ENCODE data around the gene PPARGC1A.

Gene PPARGC1A

DNA sequence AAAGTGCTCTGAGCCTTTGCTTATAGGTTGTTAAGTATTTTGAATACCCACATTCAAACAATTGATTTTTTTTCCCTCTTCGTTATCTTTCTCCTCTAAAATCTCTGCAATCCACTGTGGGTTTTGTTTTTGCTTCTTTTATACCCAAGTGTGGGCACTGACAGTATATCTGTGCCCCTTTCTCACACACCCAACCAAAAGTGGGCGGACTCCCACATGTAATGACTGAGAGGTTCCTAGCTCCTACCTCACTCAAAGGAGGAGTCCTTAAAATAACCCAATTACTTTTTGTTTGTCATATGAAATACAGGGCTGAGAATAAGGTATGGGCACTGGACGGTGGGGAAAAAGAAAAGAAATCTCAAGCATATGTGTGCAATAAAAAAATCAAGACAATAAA lies 51.7 kb downstream of the PPARGC1A start:
- no peak for DNase-seq (ENCODE audit: low read depth in 2 of 2)

DNA sequence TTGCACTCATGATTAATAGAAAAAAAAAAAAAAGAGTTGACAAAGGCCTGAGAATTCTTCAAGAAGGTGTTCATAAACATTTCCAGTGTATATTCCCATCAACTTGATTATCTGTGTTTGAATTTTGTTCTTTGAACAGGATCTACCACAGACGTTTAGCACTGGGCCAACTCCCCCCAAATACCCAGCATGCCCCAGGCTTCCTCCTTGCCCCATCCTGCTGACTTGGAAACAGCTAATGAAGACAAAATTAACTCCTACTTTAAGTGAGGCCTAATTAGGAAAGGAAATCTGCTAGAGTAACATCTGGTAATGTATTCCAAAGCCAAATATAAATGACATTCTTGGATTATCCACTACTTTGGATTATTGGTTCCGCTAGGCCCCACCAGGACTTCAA lies 52.5 kb downstream of the PPARGC1A start:
- no peak for DNase-seq (ENCODE audit: low read depth in 2 of 2)

DNA sequence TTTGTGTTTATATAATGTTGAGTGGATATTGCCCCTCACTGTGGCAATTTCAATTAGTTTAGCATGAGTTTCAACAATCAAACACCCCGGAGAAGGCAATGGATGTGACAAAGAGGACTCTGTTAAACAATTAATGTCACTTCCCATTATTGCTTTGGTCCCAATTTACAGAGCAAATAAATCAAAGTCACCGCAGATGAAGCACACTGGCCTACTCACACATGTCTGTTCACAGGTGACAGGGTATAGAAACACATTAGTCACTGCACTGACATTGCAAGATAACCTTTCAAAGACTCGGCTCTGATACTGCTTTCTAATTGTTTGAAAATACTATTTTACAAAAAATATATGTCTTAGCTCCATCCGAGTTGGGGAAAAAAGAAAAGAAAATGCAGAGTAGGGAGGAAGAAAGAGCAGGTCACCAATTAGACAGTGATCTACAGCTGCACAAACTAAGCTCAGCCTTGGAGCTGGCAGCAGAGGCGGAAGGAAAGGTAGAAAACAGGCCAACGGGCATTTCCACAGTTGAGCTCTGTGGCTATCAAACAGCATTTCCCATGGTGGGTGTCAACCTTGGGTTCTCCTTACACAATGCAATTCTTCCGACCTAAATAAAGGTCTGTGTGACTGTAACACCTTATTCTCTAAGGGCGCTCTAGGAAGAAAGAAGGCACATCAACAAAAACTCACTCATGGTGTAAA lies 53.9 kb downstream of the PPARGC1A start:
- no peak for DNase-seq (ENCODE audit: low read depth in 2 of 2)

DNA sequence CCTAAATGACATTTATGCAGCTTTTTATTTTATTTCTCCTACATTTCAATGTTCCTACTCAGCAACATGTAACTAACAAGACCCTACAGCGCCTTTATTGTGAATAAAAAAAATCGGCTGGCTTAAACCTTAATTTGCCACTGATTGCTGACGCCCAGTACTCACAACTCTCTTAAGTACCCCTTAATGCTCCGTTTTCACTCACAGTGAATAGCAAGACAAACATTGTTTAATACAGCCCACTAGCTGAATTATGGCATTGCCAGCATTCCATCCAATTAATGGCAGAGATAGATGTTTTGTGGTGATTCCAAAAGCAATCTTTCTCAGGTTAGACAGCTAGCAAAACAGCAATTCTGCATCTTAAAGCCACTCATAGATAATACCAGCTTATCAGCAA lies 61.1 kb downstream of the PPARGC1A start:
- DNase-seq (ENCODE audit: low read depth in 2 of 2), result no peak

DNA sequence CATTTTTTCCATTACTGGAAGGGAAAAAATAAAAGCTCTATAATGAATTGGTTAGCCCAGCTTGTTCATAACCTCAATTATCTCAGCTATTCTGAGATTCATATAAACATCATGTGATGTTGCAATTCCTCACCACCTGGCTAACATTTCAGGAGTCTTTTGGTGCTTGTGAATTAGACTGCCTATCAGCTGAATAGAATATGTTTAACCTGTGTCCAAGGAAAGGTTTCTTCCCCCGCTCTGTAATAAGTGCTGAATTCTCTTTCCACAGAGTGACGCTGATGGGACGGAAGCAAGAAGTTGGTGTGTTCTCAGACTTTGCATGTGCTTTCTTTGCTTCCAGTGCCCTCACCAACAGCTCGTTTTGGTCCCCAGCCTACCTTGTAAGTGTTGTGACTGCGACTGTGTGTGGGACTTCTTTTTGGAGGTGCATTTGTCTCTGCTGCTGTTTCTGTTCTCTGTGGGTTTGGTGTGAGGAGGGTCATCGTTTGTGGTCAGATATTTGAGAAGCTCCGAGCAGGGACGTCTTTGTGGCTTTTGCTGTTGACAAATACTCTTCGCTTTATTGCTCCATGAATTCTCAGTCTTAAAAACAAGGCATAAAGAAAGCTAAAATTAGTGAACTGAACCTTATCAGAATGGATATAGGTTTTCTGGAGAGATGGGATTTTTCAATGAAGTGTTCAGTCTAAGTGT lies 61.7 kb downstream of the PPARGC1A start:
- DNase-seq (ENCODE audit: low read depth in 2 of 2), result no peak

DNA sequence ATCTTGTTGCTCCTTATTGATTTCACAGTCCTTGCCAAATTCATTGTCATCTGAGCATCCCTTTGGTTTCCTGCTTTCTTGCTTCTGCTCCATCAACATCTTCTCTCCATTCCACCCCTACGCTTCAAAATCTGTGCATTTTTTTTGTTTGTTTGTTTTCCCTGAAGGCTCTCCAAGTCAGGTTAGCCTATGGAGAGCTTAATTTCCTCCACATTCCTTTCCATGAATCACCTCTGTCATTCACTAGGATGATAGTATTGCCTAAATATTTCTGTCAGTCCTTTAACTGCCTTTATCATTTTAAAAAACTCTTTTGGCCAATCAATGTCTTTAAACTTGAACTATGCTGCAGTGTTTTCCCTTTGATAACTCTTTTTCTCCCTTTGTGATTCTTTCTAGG lies 67.7 kb downstream of the PPARGC1A start:
- no peak for DNase-seq (ENCODE audit: low read depth in 2 of 2)

DNA sequence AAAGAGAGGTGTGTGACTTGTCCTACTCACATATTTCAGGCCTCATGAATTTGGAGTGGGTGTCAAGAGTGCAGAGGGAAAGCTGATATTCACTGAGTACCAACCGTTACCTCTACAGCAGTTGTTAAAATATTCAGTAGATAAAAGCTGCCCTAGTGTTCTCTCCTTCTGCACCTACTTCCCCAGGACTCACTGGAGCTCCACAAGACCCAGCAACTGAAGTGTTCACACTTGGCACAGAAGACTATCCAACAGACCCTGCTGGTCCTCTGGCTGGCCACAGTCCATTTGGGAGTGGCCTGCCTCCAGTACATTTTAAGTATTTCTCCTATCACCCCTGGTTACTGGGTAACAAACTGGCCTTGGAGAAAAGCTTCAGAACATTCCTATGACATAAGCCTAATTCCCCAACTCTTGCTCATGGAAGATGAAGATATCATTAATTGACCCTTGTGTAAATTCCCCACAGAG lies 70.8 kb downstream of the PPARGC1A start:
- DNase-seq (ENCODE audit: low read depth in 2 of 2), result no peak

DNA sequence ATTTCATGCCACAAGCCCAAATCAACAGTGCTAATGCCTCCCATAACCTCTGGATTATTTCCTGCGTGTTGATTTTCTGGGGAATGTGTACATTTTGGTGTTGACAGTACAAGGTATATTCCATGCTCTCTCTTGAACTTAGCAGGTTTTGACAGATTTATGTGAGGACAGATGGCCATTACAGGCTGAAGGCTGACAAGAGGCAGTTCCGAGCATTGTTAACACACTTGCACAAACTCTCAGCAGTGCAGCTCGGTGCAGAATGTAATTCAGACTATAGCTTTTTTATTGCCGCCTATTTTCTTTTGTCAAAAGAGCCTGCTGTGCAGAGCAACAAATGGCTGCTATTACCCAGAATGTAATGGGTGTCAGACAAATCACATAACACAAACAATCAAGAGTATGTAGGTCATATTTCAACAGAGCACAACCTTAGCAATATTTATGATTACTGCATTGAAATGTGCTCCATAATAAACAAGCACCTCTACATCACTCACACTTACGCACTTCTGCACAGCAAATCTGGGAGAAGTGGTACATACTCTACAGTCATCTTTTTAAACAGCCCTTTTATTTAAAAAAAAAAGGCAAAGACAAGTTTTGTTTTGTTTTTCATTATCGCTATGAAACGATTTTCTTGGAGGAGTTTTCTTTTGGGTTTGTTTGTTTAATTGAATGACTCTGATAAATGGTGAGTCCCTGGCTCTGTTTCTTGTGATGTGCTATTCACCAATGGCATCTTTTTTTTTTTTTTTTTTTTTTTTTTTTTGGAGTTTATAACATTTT lies 71.6 kb downstream of the PPARGC1A start:
- no peak for DNase-seq (ENCODE audit: low read depth in 2 of 2)

DNA sequence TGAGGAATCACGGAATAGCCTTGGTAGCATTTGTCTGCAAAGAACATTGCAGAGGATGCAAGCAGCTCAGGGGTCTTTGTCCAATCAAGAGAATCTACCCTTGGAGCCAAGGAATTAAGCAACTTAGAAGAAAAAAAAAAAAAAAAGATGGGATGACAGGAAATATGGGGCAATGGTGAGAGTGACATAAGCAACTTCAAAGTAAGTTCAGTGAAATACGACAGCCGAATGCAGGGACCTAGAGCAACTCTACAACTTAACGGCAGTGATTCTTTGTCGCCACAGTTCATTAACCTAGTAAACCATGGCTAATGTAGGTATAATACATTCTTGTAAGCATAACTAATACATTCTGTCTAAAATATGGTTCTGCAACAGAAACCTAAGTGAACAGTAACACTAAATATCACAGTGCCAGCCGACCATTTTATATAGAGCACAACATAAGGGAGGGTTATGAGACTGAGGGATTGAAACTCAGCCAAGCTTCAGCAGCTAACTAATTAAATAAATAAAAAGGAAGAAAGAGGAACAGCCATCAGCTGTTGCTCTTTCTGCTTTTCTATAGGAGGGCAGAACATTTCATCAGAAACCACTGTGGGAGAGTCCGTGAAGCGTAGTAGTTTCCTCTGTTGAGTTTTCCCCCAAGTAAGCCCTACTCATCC lies 74.7 kb downstream of the PPARGC1A start:
- DNase-seq (ENCODE audit: low read depth in 2 of 2), result no peak

DNA sequence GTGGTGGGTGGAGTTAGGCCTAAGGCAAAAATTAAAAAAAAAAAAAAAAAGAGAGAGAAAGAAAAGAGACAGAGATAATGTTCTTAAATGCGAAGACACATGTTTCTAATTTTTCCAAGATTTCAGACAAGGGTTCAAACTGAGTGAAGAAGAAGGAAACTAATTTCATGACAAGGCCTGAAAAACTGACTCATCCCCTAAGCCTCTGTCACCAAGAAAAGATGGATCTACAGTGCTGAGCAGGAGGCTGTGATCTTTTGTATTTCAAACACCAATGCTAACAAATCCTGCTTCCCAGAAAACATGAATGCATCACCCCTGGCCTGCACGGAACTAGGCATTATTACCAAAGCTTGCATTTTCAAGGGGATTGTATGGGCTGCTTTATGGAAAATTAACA lies 75.3 kb downstream of the PPARGC1A start:
- no peak for DNase-seq (ENCODE audit: low read depth in 2 of 2)

DNA sequence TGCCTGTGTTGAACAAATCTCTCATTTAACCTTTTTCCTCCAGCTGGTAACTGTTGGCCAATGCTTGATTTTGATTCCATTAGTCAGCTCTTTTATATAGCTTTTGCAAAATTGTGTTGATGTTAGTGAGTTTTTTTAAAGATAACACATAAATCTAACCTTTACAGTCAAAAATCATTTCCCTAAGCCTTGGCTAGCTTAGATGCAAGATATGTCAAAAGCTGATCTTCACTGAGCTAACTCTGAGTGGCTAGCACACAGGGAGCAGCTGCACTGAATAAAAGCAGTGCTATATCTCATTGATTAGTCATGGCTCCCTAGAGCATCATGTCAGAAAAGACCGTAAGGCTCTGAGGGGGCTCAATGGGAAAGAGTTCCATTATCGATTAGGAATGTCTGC lies 78.7 kb downstream of the PPARGC1A start:
- no peak for DNase-seq (ENCODE audit: low read depth in 2 of 2)

DNA sequence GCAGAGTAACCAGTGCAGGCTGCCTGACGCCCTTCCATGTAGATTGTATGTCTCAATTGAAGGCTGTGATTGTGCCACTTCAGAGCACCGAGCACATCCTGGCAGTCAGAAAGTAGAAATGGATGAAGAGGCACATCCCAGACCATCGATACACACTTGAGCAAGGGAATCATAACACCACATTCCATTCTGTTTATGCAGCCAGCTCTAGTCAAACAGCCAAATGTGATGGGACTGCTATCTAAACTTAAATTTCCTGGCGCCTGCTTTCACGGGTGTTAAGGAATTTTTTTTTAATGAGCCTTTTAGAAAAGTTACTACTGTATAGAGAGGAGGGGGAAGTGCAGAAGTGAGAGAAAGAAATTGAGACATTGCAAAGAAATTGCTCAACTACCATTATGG lies 84.4 kb downstream of the PPARGC1A start:
- DNase-seq (ENCODE audit: low read depth in 2 of 2), result no peak

DNA sequence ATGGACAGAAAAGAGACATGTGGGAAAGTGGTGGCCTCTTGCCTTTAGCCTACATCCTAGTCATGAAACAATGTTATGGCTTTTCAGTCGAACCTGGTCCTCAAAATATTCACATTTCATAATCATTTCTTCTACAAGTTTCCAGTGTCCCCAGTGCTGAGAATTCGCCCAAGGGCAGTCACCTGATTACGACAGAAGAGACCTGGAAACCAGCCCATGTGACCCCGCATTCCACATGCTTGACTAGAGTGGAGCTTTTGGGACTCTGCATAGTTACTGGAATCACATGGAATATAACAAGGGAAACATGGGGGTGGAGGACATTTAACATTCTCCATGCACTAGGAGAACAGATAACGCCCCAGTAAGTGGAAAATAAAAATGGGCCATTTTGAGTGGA lies 100.1 kb downstream of the PPARGC1A start:
- no peak for DNase-seq (ENCODE audit: low read depth in 2 of 2)

DNA sequence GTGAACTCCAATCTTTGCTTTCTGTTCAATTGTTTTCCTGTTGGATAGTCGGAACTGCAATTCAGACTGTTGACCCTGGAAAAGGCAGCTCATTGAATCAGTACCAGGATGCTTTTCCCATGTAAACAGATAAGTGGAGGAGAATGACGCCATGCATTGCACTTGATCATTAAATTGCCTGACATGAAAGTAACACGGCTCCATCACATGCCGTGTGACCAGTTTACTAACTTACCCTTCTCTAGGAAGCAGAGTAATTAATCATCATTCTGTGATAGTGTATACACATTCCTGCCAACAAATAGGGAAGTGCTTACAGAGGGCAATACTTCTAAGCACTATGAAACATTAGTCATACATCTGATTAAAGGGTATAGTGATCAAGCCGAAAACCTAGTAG lies 101.4 kb downstream of the PPARGC1A start:
- no peak for DNase-seq (ENCODE audit: low read depth in 2 of 2)

DNA sequence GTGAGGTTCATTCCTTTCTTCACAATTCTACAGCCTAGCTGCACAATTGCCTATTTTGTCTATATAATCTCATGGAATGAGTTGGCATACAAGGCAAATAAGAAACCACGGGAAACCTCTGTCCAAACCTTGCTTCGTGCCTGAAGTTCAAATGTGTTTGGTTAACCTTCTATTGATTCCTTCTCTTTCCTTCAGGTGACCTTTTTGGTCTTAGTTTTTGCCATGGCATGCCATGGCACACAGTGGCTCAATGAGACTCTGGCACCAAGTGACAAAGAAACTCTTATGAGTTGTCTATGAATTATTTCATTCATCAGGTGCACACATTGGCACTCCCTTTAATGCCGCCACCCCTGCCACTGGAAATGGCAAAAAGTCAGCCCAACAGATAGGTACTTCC lies 101.8 kb downstream of the PPARGC1A start:
- DNase-seq (ENCODE audit: low read depth in 2 of 2), result no peak

DNA sequence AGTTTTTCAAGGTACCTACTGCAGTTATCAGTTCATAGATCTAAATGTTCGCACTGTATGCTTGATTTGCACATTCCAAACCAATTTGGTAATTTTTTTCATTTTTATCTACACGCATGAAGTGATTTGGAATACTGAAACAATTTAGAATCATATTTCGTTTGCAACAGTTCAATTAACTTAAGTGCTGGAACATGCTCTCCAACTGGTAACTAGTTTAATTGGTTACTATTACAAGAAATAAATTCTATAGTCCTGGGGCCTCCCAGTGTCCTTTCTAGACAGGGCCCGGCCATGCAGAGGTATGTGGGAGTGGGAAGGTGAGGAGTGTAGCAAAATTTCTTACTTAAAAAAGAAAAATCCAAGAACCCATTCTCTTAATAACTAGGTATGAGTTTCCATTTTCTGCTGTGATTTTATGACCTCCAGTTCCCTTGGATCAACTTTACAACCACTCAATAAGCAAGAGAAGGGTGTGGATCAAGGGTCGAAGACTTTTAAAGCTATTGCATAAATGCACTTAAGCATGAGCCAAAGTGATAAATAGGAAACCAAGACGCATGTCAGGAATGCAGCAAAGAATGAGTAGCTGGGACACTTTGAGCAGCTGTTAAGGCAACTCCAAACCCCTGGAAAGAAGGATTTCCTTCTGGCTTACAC lies 106.9 kb downstream of the PPARGC1A start:
- no peak for DNase-seq (ENCODE audit: low read depth in 2 of 2)

DNA sequence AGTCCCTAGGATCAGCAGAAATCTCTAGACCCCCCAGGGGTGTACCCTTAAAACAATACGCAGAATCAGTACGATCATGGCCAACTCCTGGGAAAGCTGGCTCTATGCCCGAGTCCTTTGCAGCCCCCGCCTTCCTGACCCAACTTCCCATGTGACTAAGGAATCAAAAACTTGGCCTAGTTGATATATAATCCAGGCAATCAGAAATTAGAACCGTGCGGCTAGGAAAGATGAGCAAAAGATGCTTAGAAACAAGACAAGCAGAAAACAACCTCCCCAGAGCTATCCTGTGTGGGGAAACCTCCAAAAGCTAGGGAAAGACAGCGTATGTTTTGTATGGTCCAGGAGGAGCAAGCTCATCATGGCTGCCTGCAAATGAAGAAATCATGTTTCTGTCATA lies 110.0 kb downstream of the PPARGC1A start:
- no peak for DNase-seq (ENCODE audit: low read depth in 2 of 2)

DNA sequence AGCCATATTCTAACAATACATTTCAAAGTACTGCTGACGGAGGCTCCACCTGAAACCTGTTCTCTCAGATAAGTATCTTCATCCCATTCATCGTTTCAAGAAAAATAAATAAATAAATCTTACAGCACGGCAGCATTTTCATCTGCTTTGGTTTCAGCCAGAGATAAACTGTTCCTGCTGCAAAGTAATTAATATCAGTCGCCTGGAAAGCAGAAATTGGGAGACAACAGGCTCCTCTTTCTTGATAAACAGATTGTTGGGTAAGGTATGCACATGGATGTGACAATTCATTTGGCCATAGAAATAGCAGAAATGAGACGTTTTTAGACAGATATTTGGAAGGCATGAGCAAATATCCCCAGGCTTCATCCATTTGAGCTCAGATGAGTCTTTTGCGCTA lies 110.4 kb downstream of the PPARGC1A start:
- DNase-seq (ENCODE audit: low read depth in 2 of 2), result no peak

DNA sequence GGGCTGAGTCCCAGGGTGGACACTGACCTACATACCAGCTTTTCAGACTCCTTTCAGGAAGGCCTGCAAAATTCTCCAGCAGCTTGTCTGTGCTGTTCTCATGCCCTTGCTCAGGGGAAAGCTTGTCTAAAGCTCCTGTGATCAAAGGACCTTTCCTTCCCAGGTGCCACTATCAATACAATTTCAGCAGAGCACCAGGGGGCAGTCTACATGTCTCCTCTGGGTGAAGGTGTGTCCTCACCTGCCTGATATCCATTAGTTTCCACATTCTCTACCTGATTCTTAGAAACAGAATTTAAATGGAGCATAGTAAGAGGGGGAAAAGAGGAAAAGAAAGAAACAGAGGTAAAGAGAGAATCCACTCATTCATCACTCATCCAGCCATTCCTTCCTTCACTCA lies 114.2 kb downstream of the PPARGC1A start:
- DNase-seq (ENCODE audit: low read depth in 2 of 2), result no peak

DNA sequence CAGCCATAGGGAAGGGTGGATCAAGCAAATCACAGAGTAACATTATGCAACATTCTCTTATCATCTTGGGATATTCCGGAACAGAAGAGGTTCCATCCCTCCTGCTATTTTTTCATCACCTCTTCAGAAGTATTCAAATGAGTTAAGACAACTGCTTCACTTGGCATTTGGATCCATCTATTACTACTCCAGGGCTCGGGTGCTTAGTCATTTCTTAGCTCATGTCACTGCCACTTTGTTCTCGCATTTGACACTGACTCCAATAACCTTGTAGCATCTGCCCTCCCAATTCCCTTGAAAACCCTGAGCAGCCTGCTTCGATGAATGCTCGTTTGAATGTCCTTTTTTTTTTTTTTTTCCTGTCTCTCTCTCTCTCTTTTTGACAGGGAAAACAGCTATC lies 114.9 kb downstream of the PPARGC1A start:
- no peak for DNase-seq (ENCODE audit: low read depth in 2 of 2)

DNA sequence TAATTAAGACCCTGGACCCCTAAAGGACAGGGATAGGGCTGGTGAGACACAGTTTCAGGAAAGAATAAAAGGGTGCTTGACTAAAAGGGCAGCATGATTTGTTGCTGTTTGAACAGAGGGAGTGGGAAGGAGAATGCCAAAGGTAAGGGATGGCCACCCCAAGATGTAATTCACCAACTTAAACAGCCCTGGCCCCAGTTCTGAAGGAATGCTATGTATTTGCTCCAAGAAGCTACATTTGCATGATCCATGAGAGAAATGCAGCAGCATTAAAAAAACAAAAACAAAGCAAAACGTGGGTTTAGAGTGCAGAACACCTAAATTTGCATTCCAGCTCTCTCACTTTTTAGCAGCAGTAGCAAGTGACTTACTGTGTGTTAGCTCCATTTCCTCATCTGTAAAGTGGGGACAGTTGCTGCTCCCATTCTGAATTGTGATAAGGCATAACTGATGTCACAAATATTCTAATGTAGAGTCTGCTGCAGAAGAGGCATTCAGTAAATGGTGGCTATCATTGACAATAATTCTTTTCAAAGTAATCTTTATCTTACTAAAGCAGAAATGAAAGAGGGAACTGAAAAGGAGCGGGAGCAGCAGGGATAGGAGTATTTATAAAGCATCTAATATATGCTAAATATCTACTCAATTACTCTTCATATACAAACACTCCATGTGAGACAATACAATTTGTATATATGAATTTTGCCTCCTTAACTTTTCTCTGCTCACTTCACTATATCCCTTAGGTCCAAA lies 115.8 kb downstream of the PPARGC1A start:
- no peak for DNase-seq (ENCODE audit: low read depth in 2 of 2)
